ENCODE results near the gene KIAA0930.
A peak's percentile ranks its signal among the peaks of the same experiment; 100 is the strongest.
"Not testable (repeated sequence)": the region's sequence is repeated elsewhere in the genome, so short reads cannot be mapped to it uniquely, and the experiment has no call there.

Gene KIAA0930

GRCh38 chr22:45262931-45263462 lies 22.3 kb upstream of the KIAA0930 start:
- POLR2A ChIA-PET, result no interaction called here
- Histone ChIP-seq H3K27ac (ENCODE audit: extremely low read depth, low read depth, low read length) (no peak overlapping the region), H3K36me3 (ENCODE audit: control insufficient read depth in 2 of 2, insufficient read depth in 1 of 2, low read length in 2 of 2) (no peaks in the 10 kb centered on the region), H3K9me3 (ENCODE audit: control insufficient read depth, insufficient read depth, low read depth, low read length) (no peaks in the 10 kb centered on the region), H3K4me1 (ENCODE audit: control insufficient read depth, insufficient read depth, low read length) (peaks cover 3% of the 10 kb centered on the region; the same call in 1 of the 2 replicates), H3K4me3 (ENCODE audit: low read depth, low read length) (no peak overlapping the region)
- TF ChIP-seq ZNF433 (tag by site-specific recombination; IDR thresholded peaks at IDR 0.05; ENCODE audit: low read depth) (no peak), ZNF18 (tag by site-specific recombination; IDR thresholded peaks at IDR 0.05) (no peak), ZNF707 (tag by site-specific recombination; IDR thresholded peaks at IDR 0.05) (no peak)
- CTCF ChIA-PET, result interaction anchor here (0.6 to 1.4 kb wide), 4 partner anchors 54 to 576 kb away, joined by 3 to 5 read pairs (median 3); no protein-coding TSS in a partner anchor

GRCh38 chr22:45262195-45262930 lies 21.7 kb upstream of the KIAA0930 start:
- TF ChIP-seq GLIS2 (tag by site-specific recombination; IDR thresholded peaks at IDR 0.05), result peak; percentile 21; the same call in 1 of the 2 replicates
- TF ChIP-seq ZNF175 (tag by site-specific recombination; IDR thresholded peaks at IDR 0.05), result no peak
- Histone ChIP-seq H3K4me1 (ENCODE audit: control insufficient read depth, insufficient read depth, low read length) (peaks cover 3% of the 10 kb centered on the region; the same call in 1 of the 2 replicates), H3K9me3 (ENCODE audit: control insufficient read depth, insufficient read depth, low read depth, low read length) (no peaks in the 10 kb centered on the region), H3K4me3 (ENCODE audit: low read depth, low read length) (no peak overlapping the region), H3K27ac (ENCODE audit: extremely low read depth, low read depth, low read length) (no peak overlapping the region), H3K36me3 (ENCODE audit: control insufficient read depth in 2 of 2, insufficient read depth in 1 of 2, low read length in 2 of 2) (no peaks in the 10 kb centered on the region)
- ChIA-PET POLR2A (no interaction called here), CTCF (interaction anchor here (0.6 to 1.4 kb wide), 5 partner anchors 10 to 575 kb away, joined by 3 to 5 read pairs (median 3); no protein-coding TSS in a partner anchor)

GRCh38 chr22:45261407-45262088 lies 20.9 kb upstream of the KIAA0930 start:
- POLR2A ChIA-PET, result no interaction called here
- TF ChIP-seq ZFHX2 (tag by site-specific recombination; conservative IDR thresholded peaks at IDR 0.05) (peak; percentile 39; the same call in 1 of the 2 replicates), EGR2 (tag by site-specific recombination; IDR thresholded peaks at IDR 0.05; ENCODE audit: low read depth) (peak; percentile 48; the same call in 1 of the 2 replicates), ZNF341 (tag by site-specific recombination; IDR thresholded peaks at IDR 0.05; ENCODE audit: low read depth) (no peak)
- CTCF ChIA-PET, result interaction anchor here (0.6 kb wide), 1 partner anchor 290 kb away, joined by 3 read pairs; no protein-coding TSS in a partner anchor
- Histone ChIP-seq H3K4me1 (ENCODE audit: control insufficient read depth, insufficient read depth, low read length) (peaks cover 3% of the 10 kb centered on the region; the same call in 1 of the 2 replicates), H3K36me3 (ENCODE audit: control insufficient read depth in 2 of 2, insufficient read depth in 1 of 2, low read length in 2 of 2) (no peaks in the 10 kb centered on the region), H3K27ac (ENCODE audit: extremely low read depth, low read depth, low read length) (no peak overlapping the region), H3K9me3 (ENCODE audit: control insufficient read depth, insufficient read depth, low read depth, low read length) (no peaks in the 10 kb centered on the region), H3K4me3 (ENCODE audit: low read depth, low read length) (no peak overlapping the region)

- H3K9me3 ChIP-seq (ENCODE audit: control insufficient read depth, insufficient read depth, low read depth, low read length); H3K27ac ChIP-seq (ENCODE audit: extremely low read depth, low read depth, low read length); CTCF ChIA-PET; H3K4me3 ChIP-seq (ENCODE audit: low read depth, low read length); H3K4me1 ChIP-seq (ENCODE audit: control insufficient read depth, insufficient read depth, low read length); POLR2A ChIA-PET; H3K36me3 ChIP-seq (ENCODE audit: control insufficient read depth in 2 of 2, insufficient read depth in 1 of 2, low read length in 2 of 2): not testable (repeated sequence)
- TF ChIP-seq ZNF121 (tag by site-specific recombination; IDR thresholded peaks at IDR 0.05), result peak; percentile 51; the same call in 1 of the 2 replicates
These were observed 19.7 kb upstream of the KIAA0930 start for GRCh38 chr22:45260395-45260759.

GRCh38 chr22:45259754-45260394 lies 19.2 kb upstream of the KIAA0930 start:
- POLR2A ChIA-PET, result no interaction called here
- CTCF ChIA-PET, result no interaction called here
- Histone ChIP-seq H3K9me3 (ENCODE audit: control insufficient read depth, insufficient read depth, low read depth, low read length) (no peaks in the 10 kb centered on the region), H3K36me3 (ENCODE audit: control insufficient read depth in 2 of 2, insufficient read depth in 1 of 2, low read length in 2 of 2) (no peaks in the 10 kb centered on the region), H3K4me3 (ENCODE audit: low read depth, low read length) (no peak overlapping the region), H3K27ac (ENCODE audit: extremely low read depth, low read depth, low read length) (no peak overlapping the region), H3K4me1 (ENCODE audit: control insufficient read depth, insufficient read depth, low read length) (peaks cover 3% of the 10 kb centered on the region; the same call in 1 of the 2 replicates)
- TF ChIP-seq GFI1B (tag by site-specific recombination; IDR thresholded peaks at IDR 0.05) (no peak), ZNF24 (tag by site-specific recombination; IDR thresholded peaks at IDR 0.05) (no peak), ZNF184 (tag by site-specific recombination; IDR thresholded peaks at IDR 0.05) (no peak), CTCF (tag by site-specific recombination; IDR thresholded peaks at IDR 0.05) (no peak), ZNF776 (tag by site-specific recombination; IDR thresholded peaks at IDR 0.05; ENCODE audit: borderline replicate concordance) (no peak), ZNF155 (tag by site-specific recombination; IDR thresholded peaks at IDR 0.05) (no peak)
